ENCODE data around the gene EFCAB6. TPM values are rescaled to one million over a fixed set of nuclear protein-coding genes. Genes with fewer than 3 reads are reported as not detected.

The EFCAB6 gene
- polyA plus RNA-seq, 3 donors: not detected

- 89% methylated on average over 7 of the region's 8 CpGs for WGBS (ENCODE audit: insufficient coverage)
- H3K4me1 Mint-ChIP-seq: no peaks in the 10 kb centered on the region
- no peak overlapping the region for H3K4me2 ChIP-seq (replicated peaks; ENCODE audit: extremely low read depth, low read length, poor library complexity, severe bottlenecking)
- H3K9me3 ChIP-seq (replicated peaks in 1 of 2; ENCODE audit: control insufficient read depth in 1 of 2, insufficient read depth in 1 of 2, low read length in 2 of 2): no peaks in the 10 kb centered on the region
- H3K27me3 ChIP-seq (ENCODE audit: control insufficient read depth in 2 of 2, insufficient read depth in 2 of 2, low read length in 2 of 2): no peaks in the 10 kb centered on the region
- no peak overlapping the region for H2AFZ ChIP-seq (ENCODE audit: insufficient read depth, low read depth, low read length, poor library complexity, severe bottlenecking)
- H3K4me1 ChIP-seq (ENCODE audit: control insufficient read depth in 1 of 2, insufficient read depth in 2 of 2, low read length in 2 of 2): no peaks in the 10 kb centered on the region
- H3K79me2 ChIP-seq (ENCODE audit: insufficient read depth, low read length): no peaks in the 10 kb centered on the region
- H3K4me3 ChIP-seq (replicated peaks in 1 of 3; ENCODE audit: low read depth in 2 of 3, low read length in 3 of 3): no peak overlapping the region
- no peak for TF ChIP-seq CTCF (IDR thresholded peaks at IDR 0.05)
- no peak for DNase-seq
- H3K27ac ChIP-seq (ENCODE audit: low read depth in 1 of 2, low read length in 2 of 2): no peak overlapping the region
- no peaks in the 10 kb centered on the region for H3K36me3 Mint-ChIP-seq
- no peak overlapping the region for H3K9ac ChIP-seq (ENCODE audit: insufficient read depth, low read length, poor library complexity, severe bottlenecking)
- intact Hi-C loops (cut with micrococcal nuclease): no loop called here
- no peaks in the 10 kb centered on the region for H4K20me1 ChIP-seq (ENCODE audit: insufficient read depth, low read length)
- H3K4me3 Mint-ChIP-seq: no peak overlapping the region
- peaks cover 1 to 3% (median 2%) of the 10 kb centered on the region in 3 donors for H3K27me3 Mint-ChIP-seq (ENCODE audit: low read depth in 3 of 3)
- H3K27ac Mint-ChIP-seq: no peak overlapping the region
- H3K36me3 ChIP-seq (replicated peaks in 1 of 2; ENCODE audit: control insufficient read depth in 1 of 2, insufficient read depth in 2 of 2, low read length in 2 of 2): no peaks in the 10 kb centered on the region
- H3K9me3 Mint-ChIP-seq: peaks cover 0 to 1% (median 0%) of the 10 kb centered on the region in 7 donors
Observed at GRCh38 chr22:43512279-43512678, 299.8 kb downstream of the EFCAB6 start.

- H3K4me3 Mint-ChIP-seq: no peak overlapping the region
- H4K20me1 ChIP-seq (ENCODE audit: insufficient read depth, low read length): no peaks in the 10 kb centered on the region
- no peaks in the 10 kb centered on the region for H3K36me3 ChIP-seq (replicated peaks in 1 of 2; ENCODE audit: control insufficient read depth in 1 of 2, insufficient read depth in 2 of 2, low read length in 2 of 2)
- no peak overlapping the region for H3K27ac ChIP-seq (ENCODE audit: low read depth in 1 of 2, low read length in 2 of 2)
- no peak for DNase-seq
- H3K27ac Mint-ChIP-seq: no peak overlapping the region
- 77% methylated on average over 7 of the region's 16 CpGs for WGBS (ENCODE audit: insufficient coverage)
- TF ChIP-seq CTCF (IDR thresholded peaks at IDR 0.05): no peak
- no peaks in the 10 kb centered on the region for H3K27me3 ChIP-seq (ENCODE audit: control insufficient read depth in 2 of 2, insufficient read depth in 2 of 2, low read length in 2 of 2)
- H3K9me3 ChIP-seq (replicated peaks in 1 of 2; ENCODE audit: control insufficient read depth in 1 of 2, insufficient read depth in 1 of 2, low read length in 2 of 2): no peaks in the 10 kb centered on the region
- no peaks in the 10 kb centered on the region for H3K4me1 Mint-ChIP-seq
- no peaks in the 10 kb centered on the region for H3K4me1 ChIP-seq (ENCODE audit: control insufficient read depth in 1 of 2, insufficient read depth in 2 of 2, low read length in 2 of 2)
- H3K4me2 ChIP-seq (replicated peaks; ENCODE audit: extremely low read depth, low read length, poor library complexity, severe bottlenecking): no peak overlapping the region
- H3K27me3 Mint-ChIP-seq (ENCODE audit: low read depth in 3 of 3): peaks cover 1 to 3% (median 2%) of the 10 kb centered on the region in 3 donors
- H3K36me3 Mint-ChIP-seq: no peaks in the 10 kb centered on the region
- H2AFZ ChIP-seq (ENCODE audit: insufficient read depth, low read depth, low read length, poor library complexity, severe bottlenecking): no peak overlapping the region
- H3K4me3 ChIP-seq (replicated peaks in 1 of 3; ENCODE audit: low read depth in 2 of 3, low read length in 3 of 3): no peak overlapping the region
- H3K9me3 Mint-ChIP-seq: peaks cover 0 to 1% (median 0%) of the 10 kb centered on the region in 7 donors
- intact Hi-C loops (cut with micrococcal nuclease): no loop called here
- H3K79me2 ChIP-seq (ENCODE audit: insufficient read depth, low read length): no peaks in the 10 kb centered on the region
- H3K9ac ChIP-seq (ENCODE audit: insufficient read depth, low read length, poor library complexity, severe bottlenecking): no peak overlapping the region
Observed at GRCh38 chr22:43511276-43511910, 300.7 kb downstream of the EFCAB6 start.

Data from CD14-positive monocyte (primary cell).